HuH-7.5 (cell line): ENCODE results near the gene HIVEP3.

Experiments
- DNase-seq: peaks from one replicate; pipeline ENCODE4 v3.0.0; 2011; ENCODE audit warnings: low spot score

The HIVEP3 gene

DNA sequence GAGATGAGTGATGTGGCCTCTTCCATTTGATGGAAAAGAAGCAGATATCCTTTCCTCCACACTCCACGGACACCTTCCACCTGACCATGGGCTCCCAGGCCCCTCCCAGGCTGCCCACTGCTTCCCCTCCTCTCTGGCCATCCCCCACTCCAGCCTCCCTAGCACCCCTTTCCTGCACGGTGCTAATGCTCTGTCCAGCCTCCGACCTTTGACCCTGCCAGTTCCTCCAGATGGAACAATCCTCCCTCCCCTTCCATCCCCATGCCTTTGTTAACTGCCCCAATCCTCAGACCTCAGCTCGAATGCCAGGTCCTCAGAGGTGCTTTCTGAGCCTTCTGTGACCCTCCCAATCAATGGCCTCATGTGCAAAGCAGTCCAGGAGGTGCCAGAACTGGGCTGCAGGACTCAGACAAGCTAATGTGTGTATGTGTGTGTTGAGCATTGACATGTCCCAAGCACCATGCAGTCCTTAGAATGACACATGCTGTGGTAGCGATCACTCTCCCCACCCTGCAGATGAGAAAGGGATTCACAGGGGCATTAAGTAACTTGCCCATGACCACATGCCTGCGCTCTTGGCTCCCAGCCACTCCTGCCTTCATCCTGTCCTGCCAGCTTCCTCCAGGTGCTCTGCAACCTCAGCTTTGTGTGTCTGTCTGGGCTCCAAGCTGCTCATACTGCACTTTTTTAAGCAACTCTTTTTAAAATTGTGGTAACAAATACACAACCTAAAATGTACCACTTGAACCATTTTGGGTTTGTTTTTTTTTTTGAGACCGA lies 370.8 kb downstream of the HIVEP3 start:
- DNase-seq = no peak

DNA sequence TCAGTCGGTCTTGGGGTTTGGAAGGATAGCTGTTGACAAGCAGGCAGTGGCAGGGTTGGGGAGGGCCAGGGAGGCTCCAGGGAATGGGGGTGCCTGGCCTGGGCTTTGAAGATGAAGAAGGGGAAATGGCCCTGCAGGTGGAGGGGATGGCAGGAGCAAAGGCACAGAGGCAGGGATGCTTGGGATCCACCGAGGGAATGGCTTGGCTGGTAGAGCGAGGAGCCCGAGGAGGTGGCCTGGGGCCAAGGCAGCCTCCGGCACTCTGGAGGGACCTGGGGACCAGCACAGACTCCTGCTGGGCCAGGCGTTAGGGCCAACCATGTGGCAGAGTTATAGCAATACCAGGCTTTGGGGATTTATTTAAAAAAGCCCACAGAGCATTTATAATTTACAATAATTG lies 371.4 kb downstream of the HIVEP3 start:
- DNase-seq = no peak

DNA sequence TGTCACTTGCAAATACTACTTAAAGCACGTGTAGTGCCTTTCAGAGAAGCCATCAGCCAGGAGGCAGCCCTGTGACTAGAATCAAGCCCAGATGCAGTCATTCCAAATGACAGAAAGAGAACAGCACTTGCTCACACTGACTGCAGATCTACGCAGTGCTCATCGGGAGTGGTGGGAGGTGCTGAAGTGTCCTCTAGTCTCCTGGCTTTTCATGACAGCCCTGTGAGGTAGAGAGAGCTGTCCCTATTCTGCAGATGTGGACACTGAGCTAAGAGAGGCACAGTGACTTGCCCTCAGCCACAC lies 371.9 kb downstream of the HIVEP3 start:
- DNase-seq = no peak

GRCh38 chr1:41545996-41546832 lies 372.5 kb downstream of the HIVEP3 start:
- no peak for DNase-seq

DNA sequence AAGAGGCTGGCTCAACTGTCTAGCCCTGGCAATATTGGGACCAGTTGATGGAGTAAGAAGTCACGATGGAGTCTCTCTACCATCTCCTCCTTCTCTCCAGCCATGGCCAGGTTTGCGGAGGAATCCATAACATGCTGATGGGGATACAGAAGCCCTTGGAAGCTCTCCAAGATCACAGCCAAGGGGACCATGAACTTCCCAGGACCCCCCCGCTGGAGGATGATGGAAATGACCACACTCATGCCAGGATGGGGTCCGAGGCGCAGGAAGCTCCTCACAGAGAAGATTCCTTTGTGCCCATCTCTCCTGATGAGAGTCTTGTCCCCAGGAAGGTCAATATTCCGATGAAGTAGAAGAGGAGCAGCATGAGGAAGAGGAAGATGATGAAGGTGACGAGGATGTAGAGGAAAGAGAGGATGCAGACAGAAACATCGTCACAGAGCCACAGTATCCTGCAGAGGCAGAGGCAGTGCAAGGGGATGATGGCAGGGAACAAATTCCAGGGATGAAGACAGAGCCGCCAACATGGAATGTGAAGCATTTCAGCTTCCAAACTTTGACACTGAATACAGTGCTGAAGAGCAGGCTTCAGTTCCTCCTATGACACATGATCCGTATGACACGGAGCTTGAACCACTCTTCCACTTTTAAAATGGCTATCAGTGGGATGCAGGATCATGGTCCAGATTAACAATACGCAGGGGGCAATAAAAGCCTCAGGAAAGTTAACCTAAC lies 376.4 kb downstream of the HIVEP3 start:
- DNase-seq = no peak

DNA sequence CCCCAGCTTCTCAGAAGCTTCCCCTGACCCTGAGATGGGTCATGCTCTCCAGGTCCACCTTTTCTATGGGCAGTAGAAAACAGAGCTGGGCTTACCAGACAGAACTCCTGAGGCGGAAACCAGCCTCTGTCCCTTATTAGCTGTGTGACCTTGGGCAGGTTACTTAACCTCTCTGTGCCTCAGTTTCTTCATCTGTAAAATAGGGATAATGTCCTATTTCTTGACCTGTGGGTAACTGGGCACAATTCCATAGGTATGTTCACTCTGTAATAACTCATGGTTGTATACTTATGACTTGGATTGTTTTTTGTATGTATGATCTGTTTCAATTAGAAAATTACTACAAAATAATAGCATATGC lies 377.1 kb downstream of the HIVEP3 start:
- no peak for DNase-seq

DNA sequence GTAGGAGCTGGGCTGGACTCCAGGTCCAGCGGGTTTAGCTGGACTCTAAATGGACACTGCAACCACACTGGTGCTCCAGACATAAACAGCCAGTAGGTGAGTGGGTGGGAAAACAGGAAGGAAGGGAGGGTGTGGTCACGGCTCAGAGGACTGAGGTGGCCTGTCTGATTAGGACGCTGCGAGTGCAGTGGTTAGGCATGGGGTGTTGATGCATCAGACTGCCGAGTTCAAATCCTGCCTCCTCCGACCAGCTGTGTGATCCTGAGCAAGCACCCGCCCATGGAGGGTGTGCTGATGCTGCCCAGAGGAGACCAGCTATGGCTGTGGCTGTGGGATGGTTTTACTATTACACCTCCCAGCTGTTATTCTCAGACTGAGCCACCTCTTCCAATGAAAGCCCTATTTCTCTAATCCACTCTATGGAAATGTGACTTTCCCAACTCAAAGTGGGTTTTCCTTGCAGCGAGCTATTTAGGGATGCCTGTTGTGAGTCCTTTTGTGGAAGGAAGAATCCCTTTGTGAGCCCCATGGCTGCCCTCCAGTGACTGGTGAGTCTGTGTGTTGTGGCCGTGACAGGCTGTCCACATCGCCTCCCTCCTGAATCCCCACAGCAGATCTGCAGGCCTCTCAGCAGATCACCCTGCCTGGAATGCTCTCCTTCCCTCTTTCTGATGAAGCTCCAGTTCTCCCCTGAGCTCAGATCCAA lies 377.7 kb downstream of the HIVEP3 start:
- DNase-seq = no peak

DNA sequence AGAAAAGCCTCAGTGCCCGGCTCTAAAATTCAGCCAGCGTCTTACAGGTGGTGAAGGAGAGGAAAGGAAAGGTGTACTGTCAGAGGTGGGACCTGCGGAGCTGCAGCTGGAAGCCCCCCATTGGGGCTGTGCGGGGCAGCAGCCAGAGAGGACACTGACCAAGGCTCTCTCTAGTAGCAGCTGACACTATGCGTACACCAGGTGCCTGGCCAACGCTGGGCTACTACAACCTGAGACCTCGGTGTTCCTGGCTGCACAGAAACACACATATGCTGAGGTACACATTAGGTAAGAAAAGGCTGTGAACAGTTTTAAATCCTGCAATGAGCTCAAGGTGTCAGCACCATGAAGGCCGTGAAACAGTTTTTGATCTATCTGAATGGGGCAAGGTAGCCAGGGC lies 378.7 kb downstream of the HIVEP3 start:
- no peak for DNase-seq

DNA sequence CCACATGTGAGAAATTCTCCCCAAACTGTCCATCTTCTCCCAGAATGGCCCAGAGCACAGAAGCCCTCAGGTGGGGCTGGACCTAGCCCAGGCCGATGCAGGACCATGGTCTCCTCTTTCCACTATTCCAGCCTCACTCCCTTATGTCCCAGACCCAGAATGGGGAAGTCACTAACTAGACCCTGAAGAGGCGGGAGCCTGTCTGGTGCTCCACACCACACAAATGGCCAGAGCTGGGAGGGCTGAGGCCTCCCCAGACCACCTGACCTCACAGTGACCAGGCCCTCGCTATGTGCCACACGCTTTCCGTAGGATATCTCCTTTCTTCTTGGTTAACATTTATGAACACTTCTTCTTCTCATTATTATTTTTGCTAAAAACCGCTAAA lies 379.3 kb downstream of the HIVEP3 start:
- no peak for DNase-seq

DNA sequence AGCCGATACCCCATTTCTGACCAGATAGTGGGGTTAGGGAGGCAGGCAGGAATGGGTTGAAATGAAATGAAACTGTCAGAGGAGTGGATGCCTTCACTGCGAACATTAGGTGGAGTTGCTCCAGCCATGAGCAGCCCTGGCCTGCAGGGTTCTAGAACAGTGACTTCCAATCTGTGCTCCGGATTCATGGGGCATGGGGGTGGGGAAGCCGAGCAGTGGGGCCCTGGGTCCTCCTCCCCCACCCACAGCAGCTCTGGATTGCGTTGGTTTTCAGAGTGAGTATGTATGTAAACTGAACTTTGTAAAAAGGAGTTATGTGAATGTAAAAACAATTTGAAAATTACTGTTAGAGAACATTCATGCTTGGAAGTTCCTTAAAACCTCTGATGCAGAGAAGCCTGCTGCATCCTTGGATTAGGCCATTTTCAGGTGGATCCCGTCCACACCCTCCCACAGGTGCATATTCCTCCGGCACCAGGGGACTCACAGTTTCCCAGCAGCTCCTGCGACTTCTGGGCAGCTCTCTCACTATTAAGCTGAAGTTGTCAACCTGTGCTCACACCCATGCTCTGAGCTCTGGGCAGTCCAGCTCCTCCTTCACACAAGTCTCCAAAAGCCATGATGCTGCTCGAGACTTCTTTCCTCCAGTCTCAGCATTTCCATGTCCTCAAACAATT lies 379.8 kb downstream of the HIVEP3 start:
- no peak for DNase-seq

- DNase-seq = no peak
Measured at GRCh38 chr1:41537788-41538351, 380.9 kb downstream of the HIVEP3 start.

GRCh38 chr1:41537251-41537650 lies 381.5 kb downstream of the HIVEP3 start:
- no peak for DNase-seq

DNA sequence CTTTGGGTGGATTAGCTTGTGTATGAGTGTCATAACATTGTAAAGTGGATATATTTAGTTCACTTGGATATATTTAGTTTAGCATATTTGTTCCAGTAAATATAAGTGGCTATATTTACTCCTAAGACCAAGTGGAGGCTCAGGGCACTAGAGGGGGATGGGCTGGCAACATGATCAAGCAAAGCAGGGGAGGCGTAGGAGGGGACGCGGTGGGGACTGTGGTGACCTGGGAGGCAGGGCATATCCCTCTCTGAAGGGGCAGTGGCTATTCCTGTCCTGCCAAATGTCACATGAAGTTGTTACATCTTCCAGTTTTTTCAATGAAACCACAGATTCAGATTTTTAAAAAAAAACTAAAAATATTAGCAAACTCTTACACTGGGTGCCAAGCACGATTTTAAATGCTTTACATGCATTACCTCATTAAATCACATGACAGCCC lies 382.3 kb downstream of the HIVEP3 start:
- DNase-seq = no peak

DNA sequence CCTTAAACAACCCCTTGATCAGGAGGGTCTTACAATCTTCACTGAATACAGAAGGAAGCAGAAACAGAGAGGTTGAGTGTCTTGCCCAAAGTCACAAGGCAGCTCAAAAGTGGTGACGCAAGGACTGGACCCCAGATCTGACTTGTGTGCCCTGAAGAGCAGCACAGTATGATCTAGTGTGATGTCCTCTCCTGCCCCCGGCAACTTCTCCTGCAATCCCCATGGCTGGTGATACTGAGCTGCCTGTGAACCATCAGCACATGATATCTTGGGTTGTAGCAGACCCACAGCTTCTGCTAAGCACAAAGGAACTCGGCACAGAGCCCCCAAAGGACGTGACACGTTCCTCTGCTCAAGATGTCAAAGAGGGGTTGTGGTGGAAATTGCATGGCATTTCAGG lies 383.0 kb downstream of the HIVEP3 start:
- no peak for DNase-seq

GRCh38 chr1:41535276-41535675 lies 383.4 kb downstream of the HIVEP3 start:
- DNase-seq = no peak

GRCh38 chr1:41534181-41535076 lies 384.3 kb downstream of the HIVEP3 start:
- no peak for DNase-seq

- DNase-seq = no peak
Measured at GRCh38 chr1:41533731-41534080, 385.0 kb downstream of the HIVEP3 start.

- DNase-seq = no peak
Measured at GRCh38 chr1:41533016-41533730, 385.5 kb downstream of the HIVEP3 start.

DNA sequence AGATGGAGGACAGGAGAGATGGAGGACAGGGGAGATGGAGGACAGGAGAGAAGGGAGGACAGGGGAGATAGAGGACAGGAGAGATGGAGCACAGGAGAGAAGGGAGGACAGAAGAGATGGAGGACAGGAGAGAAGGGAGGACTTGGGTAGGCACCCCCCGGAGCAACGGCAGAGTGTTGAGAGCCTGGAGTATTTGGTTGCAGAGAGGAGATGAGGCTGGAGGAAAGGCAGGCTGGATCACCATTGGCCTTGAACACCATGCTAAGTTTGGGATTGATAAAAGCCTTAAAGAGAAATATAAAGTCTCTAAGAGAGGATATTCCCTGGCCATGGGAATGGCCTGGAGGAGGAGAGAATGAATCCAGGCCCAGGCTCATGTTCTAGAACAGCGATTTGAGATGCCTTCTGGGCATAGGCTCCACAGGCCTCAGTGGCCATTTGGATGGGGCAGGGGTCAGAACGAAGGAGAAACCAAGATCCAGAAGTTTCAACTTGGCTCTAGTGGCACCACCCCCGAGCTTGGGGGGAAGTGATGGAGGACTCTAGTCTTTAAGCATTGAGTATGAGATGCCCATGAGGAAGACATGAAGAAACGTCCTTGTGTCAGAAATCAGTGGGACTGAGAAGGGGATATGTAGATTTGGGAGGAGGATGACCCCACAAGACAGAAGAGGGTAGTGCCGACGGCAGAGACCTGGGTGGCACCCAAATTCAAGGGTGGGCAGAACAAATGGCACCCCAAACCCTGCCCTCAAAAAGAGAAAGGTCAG lies 386.3 kb downstream of the HIVEP3 start:
- DNase-seq = no peak
